Trophoblast cell (in vitro differentiated cells and primary cell): ENCODE data around the gene PHKG2.

Experiments
- DNase-seq, 2 donors: peaks; one replicate each; pipeline ENCODE4 v3.0.0-alpha.2; 2016
- H2AFZ ChIP-seq: 2 replicates; pipeline ENCODE4 v1.6.1; 2013; ENCODE audit warnings: low read length, moderate library complexity, mild to moderate bottlenecking; ENCODE audit not compliant: insufficient read depth, poor library complexity
- H2AK5ac ChIP-seq: 2 replicates; pipeline ENCODE4 v1.6.1; 2013; ENCODE audit warnings: mild to moderate bottlenecking, low read length
- H2BK120ac ChIP-seq: 2 replicates; pipeline ENCODE4 v1.6.1; 2013; ENCODE audit warnings: low read length, mild to moderate bottlenecking, moderate library complexity; ENCODE audit not compliant: insufficient read depth, poor library complexity
- H2BK12ac ChIP-seq: 2 replicates; pipeline ENCODE4 v1.6.1; 2013; ENCODE audit warnings: mild to moderate bottlenecking, low read length, moderate library complexity
- H2BK5ac ChIP-seq: 2 replicates; pipeline ENCODE4 v1.6.1; 2013; ENCODE audit warnings: low read length, low read depth, moderate library complexity, mild to moderate bottlenecking; ENCODE audit not compliant: poor library complexity
- H3K14ac ChIP-seq: 2 replicates; pipeline ENCODE4 v1.6.1; 2013; ENCODE audit warnings: mild to moderate bottlenecking, low read length
- H3K18ac ChIP-seq: 2 replicates; pipeline ENCODE4 v1.6.1; 2013; ENCODE audit warnings: mild to moderate bottlenecking, low read length
- H3K23ac ChIP-seq: 2 replicates; pipeline ENCODE4 v1.6.1; 2013; ENCODE audit warnings: low read length
- H3K27ac ChIP-seq: 2 replicates; pipeline ENCODE4 v1.5.1; 2013; ENCODE audit warnings: low read depth, mild to moderate bottlenecking, inconsistent platforms, low read length, moderate library complexity
- H3K27me3 ChIP-seq: 2 replicates; pipeline ENCODE4 v1.6.1; 2013; ENCODE audit warnings: inconsistent platforms, mild to moderate bottlenecking, low read length, moderate library complexity; ENCODE audit not compliant: insufficient read depth
- H3K36me3 ChIP-seq, 2 experiments: 1 replicate in 1 of 2; 2 replicates in 1 of 2; pipeline ENCODE4 v1.6.1; 2013; ENCODE audit warnings: low read length in 2 of 2, mild to moderate bottlenecking in 2 of 2, moderate library complexity in 1 of 2; ENCODE audit not compliant: insufficient read depth in 2 of 2, control insufficient read depth in 1 of 2
- H3K4ac ChIP-seq: 2 replicates; pipeline ENCODE4 v1.6.1; 2013; ENCODE audit warnings: low read depth, mild to moderate bottlenecking, low read length, moderate library complexity
- H3K4me1 ChIP-seq, 2 experiments: 1 replicate in 1 of 2; 2 replicates in 1 of 2; pipeline ENCODE4 v1.6.1; 2013; ENCODE audit warnings: low read length in 2 of 2, mild to moderate bottlenecking in 2 of 2, moderate library complexity in 1 of 2; ENCODE audit not compliant: insufficient read depth in 2 of 2, control insufficient read depth in 1 of 2
- H3K4me2 ChIP-seq: 2 replicates; pipeline ENCODE4 v1.6.1; 2013; ENCODE audit warnings: inconsistent platforms, mild to moderate bottlenecking, low read length, moderate library complexity
- H3K4me3 ChIP-seq: 2 replicates; pipeline ENCODE4 v1.5.1; 2013; ENCODE audit warnings: mild to moderate bottlenecking, low read depth, low read length, inconsistent platforms
- H3K79me1 ChIP-seq: one replicate; pipeline ENCODE4 v1.6.1; 2013; ENCODE audit warnings: low read length
- H3K79me2 ChIP-seq: 2 replicates; pipeline ENCODE4 v1.6.1; 2013; ENCODE audit warnings: low read length, mild to moderate bottlenecking; ENCODE audit not compliant: control insufficient read depth, insufficient read depth, poor library complexity
- H3K9ac ChIP-seq: 2 replicates; pipeline ENCODE4 v1.6.1; 2013; ENCODE audit warnings: mild to moderate bottlenecking, low read length
- H3K9me3 ChIP-seq: 2 replicates; pipeline ENCODE4 v1.6.1; 2013; ENCODE audit warnings: low read depth, mild to moderate bottlenecking, control low read depth, inconsistent platforms, low read length; ENCODE audit not compliant: insufficient read depth
- H4K12ac ChIP-seq: 2 replicates; pipeline ENCODE4 v1.6.1; 2013; ENCODE audit warnings: low read depth, mild to moderate bottlenecking, low read length, moderate library complexity
- H4K8ac ChIP-seq: 2 replicates; pipeline ENCODE4 v1.6.1; 2013; ENCODE audit warnings: low read depth, mild to moderate bottlenecking, low read length, moderate library complexity
- H4K91ac ChIP-seq: one replicate; pipeline ENCODE4 v1.6.1; 2013; ENCODE audit warnings: low read depth, mild to moderate bottlenecking, low read length, moderate library complexity
- WGBS: extraction: QIAGEN DNeasy Blood & Tissue Kit; methylation state at CpG from one replicate; pipeline ENCODE4 v1.1.7; 2013; ENCODE audit warnings: missing lambda C conversion rate; ENCODE audit not compliant: insufficient read length, insufficient coverage; ENCODE audit errors: extremely low coverage; 5-methylcytosine and 5-hydroxymethylcytosine counted together

The PHKG2 gene

GRCh38 chr16:30722916-30723315 is 25.3 kb upstream of the PHKG2 start:
- Histone ChIP-seq H3K14ac (no peak overlapping the region), H4K91ac (no peak overlapping the region), H2BK120ac (no peak overlapping the region), H3K79me1 (no peaks in the 10 kb centered on the region), H3K4me3 (no peak overlapping the region), H3K27ac (no peak overlapping the region), H3K4me1 (no peaks in the 10 kb centered on the region), H4K12ac (no peak overlapping the region), H4K8ac (no peak overlapping the region), H3K4ac (no peak overlapping the region), H3K9ac (no peak overlapping the region), H3K4me2 (no peak overlapping the region), H3K18ac (no peak overlapping the region), H2BK5ac (no peak overlapping the region), H2AFZ (no peak overlapping the region), H3K36me3 (peaks cover 68 to 80% of the 10 kb centered on the region in 2 experiments), H3K23ac (no peak overlapping the region), H2BK12ac (no peak overlapping the region), H2AK5ac (no peak overlapping the region), H3K9me3 (no peaks in the 10 kb centered on the region), H3K27me3 (no peaks in the 10 kb centered on the region), H3K79me2 (no peaks in the 10 kb centered on the region)
- no CpG with 5 or more reads among the region's 10 CpGs for WGBS
- DNase-seq: no peak

GRCh38 chr16:30723725-30724355 is 24.4 kb upstream of the PHKG2 start:
- Histone ChIP-seq H3K79me1 (no peaks in the 10 kb centered on the region), H3K18ac (no peak overlapping the region), H4K12ac (no peak overlapping the region), H3K4me1 (no peaks in the 10 kb centered on the region), H3K14ac (no peak overlapping the region), H2AK5ac (no peak overlapping the region), H3K27me3 (no peaks in the 10 kb centered on the region), H2BK12ac (no peak overlapping the region), H3K9ac (no peak overlapping the region), H4K8ac (no peak overlapping the region), H3K79me2 (no peaks in the 10 kb centered on the region), H2AFZ (no peak overlapping the region), H3K36me3 (peaks cover 65 to 79% of the 10 kb centered on the region in 2 experiments), H3K23ac (no peak overlapping the region), H2BK120ac (no peak overlapping the region), H4K91ac (no peak overlapping the region), H2BK5ac (no peak overlapping the region), H3K27ac (no peak overlapping the region), H3K4ac (no peak overlapping the region), H3K9me3 (no peaks in the 10 kb centered on the region), H3K4me3 (no peak overlapping the region), H3K4me2 (no peak overlapping the region)
- DNase-seq: no peak
- WGBS: no CpG with 5 or more reads among the region's 12 CpGs

GRCh38 chr16:30724641-30725417 is 23.4 kb upstream of the PHKG2 start:
- Histone ChIP-seq H4K91ac (no peak overlapping the region), H3K79me2 (no peaks in the 10 kb centered on the region), H3K79me1 (no peaks in the 10 kb centered on the region), H3K27me3 (no peaks in the 10 kb centered on the region), H2BK5ac (no peak overlapping the region), H3K4me3 (no peak overlapping the region), H3K4ac (no peak overlapping the region), H4K8ac (no peak overlapping the region), H3K36me3 (peaks cover 67 to 82% of the 10 kb centered on the region in 2 experiments), H3K18ac (no peak overlapping the region), H2AK5ac (no peak overlapping the region), H3K27ac (no peak overlapping the region), H3K4me2 (no peak overlapping the region), H3K4me1 (no peaks in the 10 kb centered on the region), H3K9ac (no peak overlapping the region), H2AFZ (no peak overlapping the region), H3K23ac (no peak overlapping the region), H3K9me3 (no peaks in the 10 kb centered on the region), H2BK120ac (no peak overlapping the region), H3K14ac (no peak overlapping the region), H2BK12ac (no peak overlapping the region), H4K12ac (no peak overlapping the region)
- no CpG with 5 or more reads among the region's 23 CpGs for WGBS
- DNase-seq: peak in 1 of 2 donors; percentile 13

GRCh38 chr16:30725418-30725792 is 22.8 kb upstream of the PHKG2 start:
- no peak overlapping the region for H3K4ac ChIP-seq
- WGBS: no CpG with 5 or more reads among the region's 3 CpGs

More at GRCh38 chr16:30725418-30725792, 22.8 kb upstream of the PHKG2 start:
- H3K4me3 ChIP-seq: no peak overlapping the region
- DNase-seq: no peak
- no peak overlapping the region for H2AFZ ChIP-seq
- no peaks in the 10 kb centered on the region for H3K4me1 ChIP-seq
- no peak overlapping the region for H3K9ac ChIP-seq
- H2BK12ac ChIP-seq: no peak overlapping the region
- no peaks in the 10 kb centered on the region for H3K27me3 ChIP-seq
- no peak overlapping the region for H4K91ac ChIP-seq
- no peak overlapping the region for H2AK5ac ChIP-seq
- H3K36me3 ChIP-seq: peaks cover 64 to 79% of the 10 kb centered on the region in 2 experiments
- no peak overlapping the region for H3K4me2 ChIP-seq
- H3K9me3 ChIP-seq: no peaks in the 10 kb centered on the region
- H3K23ac ChIP-seq: no peak overlapping the region
- H4K8ac ChIP-seq: no peak overlapping the region
- no peak overlapping the region for H3K14ac ChIP-seq
- no peaks in the 10 kb centered on the region for H3K79me1 ChIP-seq
- no peak overlapping the region for H3K27ac ChIP-seq
- H2BK120ac ChIP-seq: no peak overlapping the region
- no peaks in the 10 kb centered on the region for H3K79me2 ChIP-seq
- H2BK5ac ChIP-seq: no peak overlapping the region
- no peak overlapping the region for H3K18ac ChIP-seq
- no peak overlapping the region for H4K12ac ChIP-seq
